8988T (cell line): Measurements from ENCODE around the gene SAP25.
"Not testable (repeated sequence)": the region's sequence is repeated elsewhere in the genome, so short reads cannot be mapped to it uniquely, and the experiment has no call there.

Source experiments
- DNase-seq: peaks from one replicate; pipeline ENCODE4 v3.0.0; 2011

Gene SAP25

DNA sequence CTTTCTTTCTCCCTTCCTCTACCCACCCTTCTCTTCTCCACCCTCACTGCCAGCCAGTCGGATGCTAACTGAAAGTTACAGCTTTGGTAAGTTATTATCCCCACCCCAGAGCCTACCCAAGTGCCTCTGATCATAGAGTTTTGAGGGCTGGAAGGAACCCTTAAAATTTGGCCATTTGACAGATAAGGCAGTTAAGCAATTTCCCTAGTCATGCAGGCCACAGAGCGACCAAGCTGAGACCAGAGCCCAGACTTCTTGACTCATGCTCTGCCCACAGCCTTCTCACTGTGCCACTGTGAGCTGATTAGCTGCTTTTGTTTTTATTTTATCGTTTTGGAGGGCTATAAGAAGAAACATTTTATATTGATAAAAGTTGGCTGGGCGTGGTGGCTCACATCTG is 17.2 kb downstream of the SAP25 start:
- DNase-seq, result no peak

GRCh38 chr7:100555701-100556100 is 18.0 kb downstream of the SAP25 start:
- no peak for DNase-seq

GRCh38 chr7:100553032-100553431 is 20.7 kb downstream of the SAP25 start:
- DNase-seq, result no peak

DNA sequence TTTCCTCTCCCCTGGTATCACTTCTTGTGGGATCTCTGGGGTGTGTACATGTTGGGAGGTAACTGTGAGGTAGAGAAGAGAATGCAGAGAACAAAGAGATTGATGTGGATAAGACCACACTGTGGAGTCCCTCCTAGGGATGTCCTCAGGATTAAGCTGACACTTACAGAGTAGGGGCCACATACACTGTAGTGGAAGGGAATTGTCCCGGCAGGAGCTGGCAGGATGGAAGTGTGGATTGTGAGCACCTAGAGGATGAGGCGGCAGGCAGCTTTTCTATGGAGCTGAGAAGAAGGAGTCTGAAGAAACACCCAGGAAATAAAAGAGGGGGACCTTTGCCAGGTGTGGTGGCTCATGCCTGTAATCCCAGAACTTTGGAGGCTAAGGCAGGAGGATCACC is 21.2 kb downstream of the SAP25 start:
- DNase-seq, result no peak

GRCh38 chr7:100548446-100548845 is 25.3 kb downstream of the SAP25 start:
- DNase-seq, result not testable (repeated sequence)

DNA sequence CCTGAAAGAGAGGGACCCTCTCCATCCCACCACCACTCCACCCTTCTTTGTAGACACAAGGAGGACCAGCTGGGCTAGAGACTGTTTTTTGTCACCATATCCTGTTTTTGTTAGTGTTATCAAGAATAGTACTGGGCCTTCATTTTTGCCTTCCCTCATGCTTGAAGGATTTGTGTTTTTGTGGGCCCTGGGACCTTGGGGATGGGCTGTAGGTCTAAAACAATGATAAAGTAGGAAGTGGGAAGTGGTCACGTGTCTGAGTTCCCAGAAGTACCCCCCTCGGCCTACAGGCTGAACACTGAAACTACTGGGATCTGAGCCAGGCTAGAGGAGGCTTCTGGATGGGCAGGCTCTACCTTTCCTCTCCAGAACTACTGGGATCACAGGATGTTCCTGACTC is 25.8 kb downstream of the SAP25 start:
- no peak for DNase-seq

GRCh38 chr7:100546926-100547800 is 26.5 kb downstream of the SAP25 start:
- no peak for DNase-seq

DNA sequence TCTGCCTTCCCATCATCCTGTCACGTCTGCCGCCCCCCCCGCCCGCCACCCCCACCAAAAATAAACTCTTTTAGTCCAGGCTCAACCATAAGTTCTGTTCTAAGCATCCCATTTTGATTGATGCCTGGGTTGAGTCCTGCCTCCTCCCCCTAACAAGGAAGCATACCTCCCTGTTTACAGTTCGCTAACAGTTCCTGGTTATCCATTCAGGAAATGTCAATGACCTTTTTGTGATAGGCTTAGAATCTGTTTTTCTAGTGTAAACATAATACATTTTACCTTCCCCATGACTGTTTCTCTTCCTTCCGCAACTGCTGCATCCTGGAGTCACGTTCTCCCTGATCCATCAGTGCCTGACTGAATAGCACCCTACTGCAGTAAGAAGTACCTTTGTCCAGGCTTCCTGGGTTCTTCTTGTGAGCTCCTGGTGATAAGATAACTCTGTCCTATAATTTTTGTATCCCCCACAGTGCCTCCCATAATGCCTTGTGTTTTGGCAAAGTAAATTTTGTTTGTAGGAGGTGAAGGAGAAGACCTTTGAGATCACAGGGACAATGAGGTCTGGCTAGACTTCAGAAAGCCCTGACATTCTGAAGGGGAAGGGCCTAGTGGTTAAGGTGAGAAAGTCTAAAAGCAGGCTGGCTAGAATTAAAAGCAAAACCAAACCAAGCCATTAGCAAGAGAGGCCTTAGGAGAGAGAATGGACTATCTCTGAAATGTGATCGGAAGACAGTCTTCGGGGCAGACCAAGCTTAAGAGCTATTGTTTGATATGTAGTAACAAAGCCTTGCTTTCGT is 27.4 kb downstream of the SAP25 start:
- DNase-seq, result no peak

DNA sequence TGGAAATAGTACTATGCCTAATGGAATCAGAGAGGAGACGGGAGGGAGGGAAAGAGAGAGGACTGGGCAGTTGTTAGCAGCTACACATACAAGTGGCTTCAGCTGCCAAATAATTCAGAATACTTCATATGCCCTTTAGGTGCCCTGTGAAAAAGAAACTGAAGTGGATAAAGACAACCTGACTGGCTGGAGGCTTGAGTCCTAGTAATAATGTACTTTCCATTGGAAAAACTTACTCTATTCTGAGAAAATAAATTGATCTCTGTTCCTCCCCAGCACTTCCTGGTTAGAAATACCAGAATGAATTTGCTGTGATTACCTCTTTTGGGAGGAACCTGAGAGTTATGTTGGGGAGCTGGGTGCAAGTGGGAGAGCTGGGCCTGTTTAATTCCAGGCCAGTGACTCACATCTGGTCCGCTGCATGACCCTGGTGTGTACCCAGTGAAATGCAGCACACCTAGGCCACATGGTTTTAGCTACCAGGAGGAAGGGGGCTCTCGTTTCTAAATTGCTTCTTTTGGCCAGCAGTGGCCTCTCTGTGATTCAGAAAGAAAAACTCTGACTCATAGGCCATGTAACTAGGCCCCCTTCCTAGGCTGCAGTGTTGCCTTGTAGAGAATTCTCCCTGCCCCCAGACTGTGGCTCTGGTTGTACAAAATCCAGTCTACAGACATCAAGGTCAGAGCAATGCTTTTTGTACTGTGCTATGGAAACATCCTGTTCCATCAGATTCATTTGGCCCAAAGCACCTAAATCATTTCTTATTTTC is 28.2 kb downstream of the SAP25 start:
- no peak for DNase-seq

GRCh38 chr7:100544967-100545359 is 28.7 kb downstream of the SAP25 start:
- DNase-seq, result no peak

GRCh38 chr7:100544386-100544785 is 29.3 kb downstream of the SAP25 start:
- DNase-seq, result no peak

DNA sequence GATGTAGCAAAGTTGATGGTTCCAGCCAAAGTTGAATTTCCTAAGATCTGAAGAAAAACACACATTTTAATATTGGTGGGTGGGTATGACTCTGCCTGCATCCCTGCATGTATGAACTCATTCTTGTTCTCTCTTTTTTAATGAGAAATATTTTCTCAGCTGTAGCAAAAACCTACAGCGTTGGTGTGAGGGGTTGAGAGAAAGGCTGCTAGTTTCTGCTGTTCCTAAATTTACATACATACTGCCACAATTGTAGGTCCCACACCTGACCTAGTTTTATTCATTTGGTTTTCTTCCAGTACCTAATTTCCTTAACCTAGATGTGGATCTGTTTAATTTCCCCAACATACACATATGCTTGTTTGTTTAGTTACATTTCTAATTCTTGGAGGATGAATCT is 30.1 kb downstream of the SAP25 start:
- no peak for DNase-seq

DNA sequence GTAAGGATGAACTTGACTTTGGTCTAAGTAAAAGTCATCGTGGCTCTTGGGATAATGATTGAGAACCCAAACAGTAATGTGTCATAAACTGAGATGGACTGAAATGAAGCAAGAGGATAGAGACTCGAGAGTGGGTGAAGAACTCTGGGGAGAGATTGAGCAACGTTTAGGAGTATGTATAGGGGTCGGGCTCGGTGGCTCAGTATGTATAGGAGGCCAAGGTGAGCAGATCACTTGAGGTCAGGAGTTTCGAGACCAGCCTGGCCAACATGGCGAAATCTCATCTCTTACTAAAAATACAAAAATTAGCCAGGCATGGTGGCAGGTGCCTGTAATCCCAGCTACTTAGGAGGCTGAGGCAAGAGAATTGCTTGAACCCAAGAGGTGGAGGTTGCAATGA is 32.4 kb downstream of the SAP25 start:
- DNase-seq, result not testable (repeated sequence)

GRCh38 chr7:100540073-100540723 is 33.5 kb downstream of the SAP25 start:
- DNase-seq, result no peak

DNA sequence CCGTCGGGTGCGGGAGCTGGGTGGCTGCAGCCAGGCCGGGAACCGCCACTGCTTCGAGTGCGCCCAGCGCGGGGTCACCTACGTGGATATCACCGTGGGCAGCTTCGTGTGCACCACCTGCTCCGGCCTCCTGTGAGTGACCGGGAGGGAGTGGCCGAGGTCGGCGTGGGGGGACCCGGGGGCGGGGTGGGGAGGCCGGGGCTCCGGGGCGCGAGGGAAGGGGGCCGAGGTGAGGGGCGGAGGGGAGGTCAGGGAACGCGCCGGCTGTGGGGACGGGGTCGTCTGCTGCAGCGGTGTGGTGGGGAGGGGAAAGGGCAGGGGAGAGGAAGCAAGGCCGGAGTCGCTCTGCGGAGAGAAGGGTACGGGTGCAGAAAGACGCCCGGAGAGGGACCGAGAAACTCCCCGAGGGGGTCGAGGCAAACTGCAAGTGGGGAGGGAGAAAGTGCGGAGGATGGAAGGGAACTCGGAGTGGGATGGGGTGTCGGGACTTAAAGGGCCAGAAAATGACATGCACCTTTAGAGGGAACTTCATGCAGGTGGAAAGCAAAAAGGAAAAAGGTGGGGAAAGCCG is 34.2 kb downstream of the SAP25 start:
- no peak for DNase-seq

DNA sequence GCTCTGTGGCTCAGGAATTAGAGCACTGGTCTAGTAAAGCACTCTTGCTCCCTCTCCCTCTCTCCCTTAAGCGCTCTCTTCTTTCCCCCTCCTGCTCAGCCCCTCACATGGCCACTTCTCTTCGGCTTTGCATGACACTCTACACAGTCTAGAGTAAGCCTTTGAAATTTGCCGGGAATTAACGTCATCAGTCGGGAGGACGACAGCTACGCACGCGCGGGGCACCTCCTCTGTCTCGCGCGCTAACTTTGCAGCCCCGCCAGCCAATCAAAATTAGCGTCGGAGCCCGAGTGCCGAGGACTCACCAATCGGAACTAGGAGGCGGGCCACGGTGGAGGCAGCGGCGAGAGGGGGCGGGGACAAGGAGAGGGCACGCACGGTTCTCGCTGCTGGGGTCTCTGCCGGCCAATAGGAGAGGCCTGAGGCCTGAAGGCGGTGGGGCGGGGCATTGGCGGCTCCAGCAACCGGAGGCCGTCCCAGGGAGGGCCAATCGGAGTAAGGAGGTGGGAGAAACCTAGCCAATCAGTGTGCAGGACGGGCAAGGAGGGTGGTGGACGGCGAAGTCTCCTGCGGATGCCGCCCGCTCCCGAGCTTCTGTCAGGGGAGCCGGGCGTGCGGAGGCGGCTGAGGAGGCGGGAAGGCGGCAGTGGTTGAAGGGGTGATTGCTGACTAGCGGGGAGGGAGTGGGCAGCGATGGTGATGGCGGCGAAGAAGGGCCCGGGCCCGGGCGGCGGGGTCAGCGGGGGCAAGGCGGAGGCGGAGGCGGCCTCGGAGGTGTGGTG is 34.9 kb downstream of the SAP25 start, which contains the start of gene AGFG2:
AGFG2 (plus strand) TSS at position 550 of the 782 bp plus-strand sequence; CDS start at position 694, 144 bp downstream.
- DNase-seq, result peak; percentile 86

DNA sequence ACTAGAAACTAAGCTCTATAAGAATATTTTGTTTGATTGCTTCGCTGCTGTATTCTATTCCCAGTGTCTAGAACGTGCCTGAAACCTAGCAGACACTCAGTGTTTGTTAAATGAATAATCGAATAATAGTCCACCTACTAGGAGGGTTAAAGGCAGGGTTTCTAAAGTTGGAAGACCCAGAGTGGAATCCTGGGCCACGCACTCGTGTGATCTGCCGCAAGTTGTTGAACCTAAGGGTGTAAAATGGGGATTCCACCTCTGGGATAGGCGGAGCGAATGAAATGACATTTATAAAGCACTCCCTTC is 35.4 kb downstream of the SAP25 start:
- no peak for DNase-seq

- not testable (repeated sequence) for DNase-seq
These were observed 37.0 kb downstream of the SAP25 start for GRCh38 chr7:100536695-100537094.

- DNase-seq, result not testable (repeated sequence)
These were observed 37.7 kb downstream of the SAP25 start for GRCh38 chr7:100535982-100536381.

GRCh38 chr7:100532165-100533022 is 41.3 kb downstream of the SAP25 start:
- DNase-seq, result no peak
